Measurements from ENCODE around the gene HNRNPUL2. TPM values are rescaled to one million over a fixed set of nuclear protein-coding genes. Genes with fewer than 3 reads are reported as not detected.

HNRNPUL2 gene
- total and polyA plus RNA-seq, 2 of the 8 experiments (the other 6 are each of a cell fraction or from before 2014, with no cell fraction given): 14.9 to 46.4 TPM

- no peak for TF ChIP-seq CHD7 (IDR thresholded peaks at IDR 0.05; ENCODE audit: insufficient replicate concordance, low read length)
Observed at GRCh38 chr11:62680825-62681240, 46.4 kb downstream of the HNRNPUL2 start (continued).
